ENCODE measurements around the gene RNF114.

Gene RNF114

GRCh38 chr20:49906615-49907154 is 29.5 kb upstream of the RNF114 start:
- no peak for DNase-seq
- in situ Hi-C loops (cut with HindIII; ENCODE audit: low pct_ligation_motif_present, low sequenced_read_pairs), result no loop called here
- Histone ChIP-seq H3K27me3 (replicated peaks) (no peaks in the 10 kb centered on the region), H3K4me3 (ENCODE audit: low read depth, low read length) (no peak overlapping the region), H3K36me3 (replicated peaks) (peaks cover 27% of the 10 kb centered on the region), H3K27ac (no peak overlapping the region)
- TF ChIP-seq, protein P1, sequence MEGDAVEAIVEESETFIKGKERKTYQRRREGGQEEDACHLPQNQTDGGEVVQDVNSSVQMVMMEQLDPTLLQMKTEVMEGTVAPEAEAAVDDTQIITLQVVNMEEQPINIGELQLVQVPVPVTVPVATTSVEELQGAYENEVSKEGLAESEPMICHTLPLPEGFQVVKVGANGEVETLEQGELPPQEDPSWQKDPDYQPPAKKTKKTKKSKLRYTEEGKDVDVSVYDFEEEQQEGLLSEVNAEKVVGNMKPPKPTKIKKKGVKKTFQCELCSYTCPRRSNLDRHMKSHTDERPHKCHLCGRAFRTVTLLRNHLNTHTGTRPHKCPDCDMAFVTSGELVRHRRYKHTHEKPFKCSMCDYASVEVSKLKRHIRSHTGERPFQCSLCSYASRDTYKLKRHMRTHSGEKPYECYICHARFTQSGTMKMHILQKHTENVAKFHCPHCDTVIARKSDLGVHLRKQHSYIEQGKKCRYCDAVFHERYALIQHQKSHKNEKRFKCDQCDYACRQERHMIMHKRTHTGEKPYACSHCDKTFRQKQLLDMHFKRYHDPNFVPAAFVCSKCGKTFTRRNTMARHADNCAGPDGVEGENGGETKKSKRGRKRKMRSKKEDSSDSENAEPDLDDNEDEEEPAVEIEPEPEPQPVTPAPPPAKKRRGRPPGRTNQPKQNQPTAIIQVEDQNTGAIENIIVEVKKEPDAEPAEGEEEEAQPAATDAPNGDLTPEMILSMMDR (IDR thresholded peaks at IDR 0.05; ENCODE audit: low read depth, low read length, missing control alignments), result no peak

- TF ChIP-seq, protein P1 (IDR thresholded peaks at IDR 0.05; ENCODE audit: low read depth, low read length, missing control alignments), result no peak
- in situ Hi-C loops (cut with HindIII; ENCODE audit: low pct_ligation_motif_present, low sequenced_read_pairs), result no loop called here
- Histone ChIP-seq H3K36me3 (replicated peaks) (peaks cover 27% of the 10 kb centered on the region), H3K27ac (no peak overlapping the region), H3K4me3 (ENCODE audit: low read depth, low read length) (no peak overlapping the region), H3K27me3 (replicated peaks) (no peaks in the 10 kb centered on the region)
- DNase-seq, result no peak
Observed at GRCh38 chr20:49907405-49908257, 28.6 kb upstream of the RNF114 start.

DNA sequence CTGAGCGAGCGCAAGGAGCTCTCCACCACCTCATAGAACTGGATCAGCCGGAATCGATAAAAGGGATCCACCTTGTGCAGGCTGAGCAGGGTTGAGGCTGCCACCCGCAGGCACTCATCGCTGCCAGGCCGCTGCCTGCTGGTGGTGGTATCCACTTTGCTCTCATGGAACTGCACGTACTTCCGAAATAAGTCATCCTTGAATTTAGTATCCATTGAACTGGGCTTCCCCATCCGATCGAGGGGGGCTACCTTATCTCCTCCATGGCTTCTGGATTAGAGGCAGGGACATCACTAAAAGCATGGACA is 28.0 kb upstream of the RNF114 start:
- in situ Hi-C loops (cut with HindIII; ENCODE audit: low pct_ligation_motif_present, low sequenced_read_pairs), result no loop called here
- H3K36me3 ChIP-seq (replicated peaks), result peaks cover 27% of the 10 kb centered on the region
- TF ChIP-seq, protein P1 (IDR thresholded peaks at IDR 0.05; ENCODE audit: low read depth, low read length, missing control alignments), result no peak

DNA sequence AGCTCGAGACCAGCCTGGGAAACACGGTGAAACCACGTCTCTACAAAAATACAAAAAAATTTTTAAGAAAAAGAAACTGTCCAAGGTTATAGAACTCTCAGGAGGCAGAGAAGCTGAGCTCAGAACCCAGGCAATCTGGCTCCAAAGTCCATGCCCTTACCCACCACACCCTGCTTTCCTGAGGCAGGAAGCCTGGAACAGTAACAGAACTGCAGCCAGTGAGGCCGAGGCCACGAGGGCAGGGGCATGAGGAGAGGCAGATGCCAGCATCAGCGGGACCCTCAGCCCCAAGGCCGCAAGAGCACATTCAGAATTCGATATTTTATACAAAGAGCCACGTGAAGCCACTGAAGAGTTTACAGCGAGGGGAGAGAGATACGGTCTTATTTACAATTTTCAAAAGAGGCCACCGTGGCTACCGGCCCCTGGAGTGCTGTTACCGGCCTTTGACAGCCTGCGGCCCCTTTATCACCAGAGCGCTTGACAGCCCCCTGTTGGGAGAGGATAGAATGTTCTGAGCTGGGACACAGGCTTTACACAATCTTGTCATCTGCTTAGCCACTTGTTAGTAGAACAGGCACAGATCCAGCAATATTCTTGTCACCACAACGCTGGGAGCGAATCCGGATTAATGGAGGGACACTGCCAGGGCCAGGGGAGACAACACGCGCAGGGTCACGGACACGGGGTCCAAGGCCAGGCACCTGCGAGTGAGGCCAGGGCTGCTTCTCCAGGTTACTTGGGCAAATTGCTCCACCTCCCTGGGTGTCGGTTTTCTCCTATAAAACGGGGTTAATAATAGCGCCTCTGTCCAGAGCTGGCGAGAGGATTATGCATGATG is 26.5 kb upstream of the RNF114 start:
- in situ Hi-C loops (cut with HindIII; ENCODE audit: low pct_ligation_motif_present, low sequenced_read_pairs), result no loop called here
- peaks cover 27% of the 10 kb centered on the region for H3K36me3 ChIP-seq (replicated peaks)
- H3K4me3 ChIP-seq (ENCODE audit: low read depth, low read length), result no peak overlapping the region
- TF ChIP-seq, protein P1 (IDR thresholded peaks at IDR 0.05; ENCODE audit: low read depth, low read length, missing control alignments), result peak; percentile 57
- no peaks in the 10 kb centered on the region for H3K27me3 ChIP-seq (replicated peaks)
- no peak for DNase-seq
- H3K27ac ChIP-seq, result no peak overlapping the region

More for the DNA sequence above, 28.0 kb upstream of the RNF114 start:
- no peak overlapping the region for H3K27ac ChIP-seq
- H3K4me3 ChIP-seq (ENCODE audit: low read depth, low read length), result no peak overlapping the region
- no peak for DNase-seq
- H3K27me3 ChIP-seq (replicated peaks), result no peaks in the 10 kb centered on the region

DNA sequence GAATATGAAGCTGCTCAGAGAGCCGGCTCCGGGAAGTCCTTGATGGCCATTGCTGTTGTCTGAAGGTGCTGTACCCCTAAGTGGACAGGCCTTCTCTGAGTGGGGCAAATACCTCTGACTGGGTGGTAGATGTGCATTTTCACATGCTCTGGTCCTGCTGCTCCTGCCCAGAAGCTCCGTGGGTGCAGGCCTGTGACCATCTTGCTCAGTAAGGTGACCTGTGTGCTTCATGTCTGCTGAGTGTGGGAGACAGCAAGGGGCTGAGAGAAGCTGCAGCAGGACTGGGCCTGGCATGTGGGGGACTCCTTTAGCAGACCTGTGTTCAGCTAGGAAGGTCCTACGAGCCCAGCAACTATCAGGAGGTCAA is 25.9 kb upstream of the RNF114 start:
- TF ChIP-seq, protein P1 (IDR thresholded peaks at IDR 0.05; ENCODE audit: low read depth, low read length, missing control alignments), result no peak
- Histone ChIP-seq H3K36me3 (replicated peaks) (peaks cover 22% of the 10 kb centered on the region), H3K27ac (no peak overlapping the region), H3K4me3 (ENCODE audit: low read depth, low read length) (no peak overlapping the region), H3K27me3 (replicated peaks) (no peaks in the 10 kb centered on the region)
- in situ Hi-C loops (cut with HindIII; ENCODE audit: low pct_ligation_motif_present, low sequenced_read_pairs), result no loop called here
- no peak for DNase-seq
